CD4-positive, alpha-beta memory T cell (primary cell): Measurements from ENCODE around the gene PHACTR3. TPM values are rescaled to one million over a fixed set of nuclear protein-coding genes. Genes with fewer than 3 reads are reported as not detected.
A peak's percentile ranks its signal among the peaks of the same experiment; 100 is the strongest.
"Not testable (repeated sequence)": the region's sequence is repeated elsewhere in the genome, so short reads cannot be mapped to it uniquely, and the experiment has no call there.

Source experiments
- CTCF ChIA-PET: fragments of 350-600 bp; sonication (Branson Sonifier 250); formaldehyde crosslinking; loops from one replicate; lab custom pipeline; 2021; ENCODE audit warnings: inconsistent platforms; ENCODE audit not compliant: partially characterized antibody; lab: Charles Lee
- POLR2A ChIA-PET: fragments of 350-600 bp; sonication (Branson Sonifier 250); formaldehyde crosslinking; loops from one replicate; lab custom pipeline; 2021; ENCODE audit not compliant: partially characterized antibody; lab: Charles Lee
- DNase-seq, 5 donors: peaks; one replicate each; pipeline versions ENCODE4 v3.0.0 to v3.0.0-alpha.2; 2020 to 2022; ENCODE audit warnings: mixed read lengths in 1 of 5
- H3K27ac ChIP-seq: one replicate; pipeline ENCODE4 v1.7.0; 2013; ENCODE audit warnings: low read depth, low read length
- H3K27me3 ChIP-seq: 2 replicates; pipeline ENCODE4 v1.7.0; 2013; ENCODE audit warnings: mild to moderate bottlenecking, low read length, moderate library complexity; ENCODE audit not compliant: insufficient read depth
- H3K36me3 ChIP-seq: 2 replicates; pipeline ENCODE4 v1.7.0; 2013; ENCODE audit warnings: mild to moderate bottlenecking, low read length, moderate library complexity; ENCODE audit not compliant: insufficient read depth
- H3K4me1 ChIP-seq: 2 replicates; pipeline ENCODE4 v1.7.0; 2013; ENCODE audit warnings: mild to moderate bottlenecking, low read length, moderate library complexity; ENCODE audit not compliant: insufficient read depth
- H3K4me3 ChIP-seq, 2 donors: one replicate each; pipeline ENCODE4 v1.7.0; 2013; ENCODE audit warnings: low read length in 2 of 2, mild to moderate bottlenecking in 1 of 2
- H3K9me3 ChIP-seq, 2 donors: one replicate each; pipeline ENCODE4 v1.7.0; 2013; ENCODE audit warnings: low read length in 2 of 2, control low read depth in 1 of 2; ENCODE audit not compliant: control insufficient read depth in 1 of 2
- H3K27ac Mint-ChIP-seq, 7 donors: one replicate each; pipeline ENCODE4 v1.8.0; 2020 to 2021; ENCODE audit warnings: mixed read lengths in 7 of 7, mild to moderate bottlenecking in 6 of 7, inconsistent platforms in 3 of 7, moderate library complexity in 3 of 7
- H3K27me3 Mint-ChIP-seq, 2 donors: one replicate each; pipeline ENCODE4 v1.8.0; 2020 to 2021; ENCODE audit warnings: mixed read lengths in 2 of 2
- H3K36me3 Mint-ChIP-seq, 2 donors: one replicate each; pipeline ENCODE4 v1.8.0; 2020 to 2021; ENCODE audit warnings: mixed read lengths in 2 of 2, inconsistent platforms in 1 of 2, mild to moderate bottlenecking in 1 of 2
- H3K4me1 Mint-ChIP-seq, 4 donors: one replicate each; pipeline ENCODE4 v1.8.0; 2020 to 2021; ENCODE audit warnings: mixed read lengths in 4 of 4, mild to moderate bottlenecking in 1 of 4
- H3K4me3 Mint-ChIP-seq, 8 donors: one replicate each; pipeline ENCODE4 v1.8.0; 2020 to 2021; ENCODE audit warnings: mixed read lengths in 8 of 8, mild to moderate bottlenecking in 7 of 8, moderate library complexity in 6 of 8, inconsistent platforms in 3 of 8
- H3K9me3 Mint-ChIP-seq, 8 donors: one replicate each; pipeline ENCODE4 v1.8.0; 2020 to 2021; ENCODE audit warnings: mixed read lengths in 8 of 8, mild to moderate bottlenecking in 5 of 8, inconsistent platforms in 3 of 8, moderate library complexity in 1 of 8
- intact Hi-C: fragments of 100-400 bp; cut with micrococcal nuclease; formaldehyde crosslinking; loops from one replicate; pipeline ENCODE4 v1.15.1; 2023
- polyA plus RNA-seq, 2 donors: library from polyadenylated mRNA; unstranded; fragments of 300-500 nt; fragmentation: Illumina TruSeq; gene quantifications; one replicate each; pipeline ENCODE4 v1.2.3, GENCODE V29; 2021
- total RNA-seq, 2 experiments: library from RNA; stranded (reverse); gene quantifications; one replicate each; pipeline ENCODE4 v1.2.3, GENCODE V29; 2021

The PHACTR3 gene
- total and polyA plus RNA-seq, 4 experiments from 2014 or later: not detected

- no peak overlapping the region for H3K4me3 ChIP-seq
- no peaks in the 10 kb centered on the region for H3K4me1 Mint-ChIP-seq
Observed at GRCh38 chr20:59884494-59884893, 280.2 kb downstream of the PHACTR3 start.

DNA sequence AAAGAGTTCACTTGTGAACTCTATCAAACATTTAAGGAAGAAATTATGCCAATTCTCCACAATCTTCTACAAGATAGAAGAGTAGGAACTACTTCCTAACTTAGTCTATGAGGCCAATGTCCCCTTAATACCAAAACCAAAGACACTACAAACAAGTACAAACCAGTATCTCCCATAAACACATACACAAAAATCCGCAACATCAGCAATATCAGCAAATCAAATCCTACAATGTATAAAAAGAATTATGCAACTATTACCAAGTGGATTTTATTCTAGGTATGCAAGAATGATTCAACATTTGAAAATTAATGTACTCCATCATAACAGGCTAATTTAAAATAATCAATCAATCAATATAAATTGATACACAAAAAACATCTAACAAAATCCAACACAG is 283.7 kb downstream of the PHACTR3 start:
- no peak overlapping the region for H3K27ac Mint-ChIP-seq
- Histone ChIP-seq H3K27me3 (no peaks in the 10 kb centered on the region), H3K27ac (no peak overlapping the region), H3K36me3 (no peaks in the 10 kb centered on the region), H3K9me3 (no peaks in the 10 kb centered on the region), H3K4me3 (no peak overlapping the region), H3K4me1 (no peaks in the 10 kb centered on the region)
- no peak overlapping the region for H3K4me3 Mint-ChIP-seq
- H3K4me1 Mint-ChIP-seq: no peaks in the 10 kb centered on the region
- CTCF ChIA-PET: no interaction called here
- H3K9me3 Mint-ChIP-seq: peaks cover 0 to 5% (median 0%) of the 10 kb centered on the region in 8 donors
- DNase-seq: no peak
- POLR2A ChIA-PET: no interaction called here
- intact Hi-C loops: no loop called here
- no peaks in the 10 kb centered on the region for H3K27me3 Mint-ChIP-seq
- H3K36me3 Mint-ChIP-seq: peaks cover 0 to 11% of the 10 kb centered on the region in 2 donors

More at GRCh38 chr20:59884494-59884893, 280.2 kb downstream of the PHACTR3 start:
- Mint-ChIP-seq H3K9me3 (peaks cover 0 to 5% (median 0%) of the 10 kb centered on the region in 8 donors), H3K27me3 (no peaks in the 10 kb centered on the region), H3K4me3 (no peak overlapping the region), H3K27ac (no peak overlapping the region), H3K36me3 (peaks cover 0 to 11% of the 10 kb centered on the region in 2 donors)
- DNase-seq: no peak
- ChIA-PET CTCF (no interaction called here), POLR2A (no interaction called here)
- no peaks in the 10 kb centered on the region for H3K4me1 ChIP-seq
- no peaks in the 10 kb centered on the region for H3K27me3 ChIP-seq
- no peaks in the 10 kb centered on the region for H3K36me3 ChIP-seq
- intact Hi-C loops: no loop called here
- H3K9me3 ChIP-seq: no peaks in the 10 kb centered on the region
- H3K27ac ChIP-seq: no peak overlapping the region

- intact Hi-C loops, H3K9me3 Mint-ChIP-seq, H3K36me3 ChIP-seq, H3K9me3 ChIP-seq, H3K4me3 ChIP-seq, H3K4me3 Mint-ChIP-seq, DNase-seq, H3K27me3 ChIP-seq, H3K27ac ChIP-seq, H3K4me1 Mint-ChIP-seq, CTCF ChIA-PET, H3K27me3 Mint-ChIP-seq, H3K4me1 ChIP-seq, POLR2A ChIA-PET: not testable (repeated sequence)
- Mint-ChIP-seq H3K36me3 (peaks cover 0 to 11% of the 10 kb centered on the region in 2 donors), H3K27ac (peak overlapping the region in 1 of 7 donors; percentile 62)
Observed at GRCh38 chr20:59890035-59890434, 285.7 kb downstream of the PHACTR3 start.

- Histone ChIP-seq H3K9me3 (no peaks in the 10 kb centered on the region), H3K36me3 (no peaks in the 10 kb centered on the region), H3K27ac (no peak overlapping the region), H3K27me3 (no peaks in the 10 kb centered on the region), H3K4me3 (no peak overlapping the region), H3K4me1 (no peaks in the 10 kb centered on the region)
- Mint-ChIP-seq H3K4me3 (no peak overlapping the region), H3K27me3 (no peaks in the 10 kb centered on the region), H3K36me3 (peaks cover 0 to 10% of the 10 kb centered on the region in 2 donors), H3K4me1 (no peaks in the 10 kb centered on the region), H3K27ac (no peak overlapping the region), H3K9me3 (peaks cover 0 to 2% (median 0%) of the 10 kb centered on the region in 8 donors)
- no peak for DNase-seq
- CTCF ChIA-PET: no interaction called here
- intact Hi-C loops: no loop called here
- POLR2A ChIA-PET: interaction anchor here (0.6 kb wide), 1 partner anchor 49 kb away, joined by 3 read pairs; the partner anchor contains the start of genes FAM217B and PPP1R3D
Observed at GRCh38 chr20:59891581-59891980, 287.2 kb downstream of the PHACTR3 start.

GRCh38 chr20:59895908-59896307 is 291.6 kb downstream of the PHACTR3 start:
- H3K27ac ChIP-seq: no peak overlapping the region
- no peaks in the 10 kb centered on the region for H3K27me3 ChIP-seq
- H3K9me3 ChIP-seq: no peaks in the 10 kb centered on the region
- H3K27ac Mint-ChIP-seq: no peak overlapping the region
- intact Hi-C loops: no loop called here
- peaks cover 0 to 9% of the 10 kb centered on the region in 2 donors for H3K36me3 Mint-ChIP-seq
- H3K4me1 Mint-ChIP-seq: no peaks in the 10 kb centered on the region
- no peak overlapping the region for H3K4me3 Mint-ChIP-seq
- no peaks in the 10 kb centered on the region for H3K4me1 ChIP-seq
- DNase-seq: no peak
- ChIA-PET POLR2A (no interaction called here), CTCF (no interaction called here)
- peaks cover 0 to 2% (median 0%) of the 10 kb centered on the region in 8 donors for H3K9me3 Mint-ChIP-seq
- no peak overlapping the region for H3K4me3 ChIP-seq
- no peaks in the 10 kb centered on the region for H3K36me3 ChIP-seq
- no peaks in the 10 kb centered on the region for H3K27me3 Mint-ChIP-seq
